Activated T-helper 9 cell treated with anti-CD3 and anti-CD28 coated beads, Interleukin-2, amount 50 U/mL, for 16 hours (primary cell): ENCODE results near the gene NQO1.
"Not testable (repeated sequence)": the region's sequence is repeated elsewhere in the genome, so short reads cannot be mapped to it uniquely, and the experiment has no call there.

ENCODE experiments used
- DNase-seq: peaks from one replicate; pipeline ENCODE4 v3.0.0-alpha.2; 2020; ENCODE audit warnings: low read depth

NQO1 gene

DNA sequence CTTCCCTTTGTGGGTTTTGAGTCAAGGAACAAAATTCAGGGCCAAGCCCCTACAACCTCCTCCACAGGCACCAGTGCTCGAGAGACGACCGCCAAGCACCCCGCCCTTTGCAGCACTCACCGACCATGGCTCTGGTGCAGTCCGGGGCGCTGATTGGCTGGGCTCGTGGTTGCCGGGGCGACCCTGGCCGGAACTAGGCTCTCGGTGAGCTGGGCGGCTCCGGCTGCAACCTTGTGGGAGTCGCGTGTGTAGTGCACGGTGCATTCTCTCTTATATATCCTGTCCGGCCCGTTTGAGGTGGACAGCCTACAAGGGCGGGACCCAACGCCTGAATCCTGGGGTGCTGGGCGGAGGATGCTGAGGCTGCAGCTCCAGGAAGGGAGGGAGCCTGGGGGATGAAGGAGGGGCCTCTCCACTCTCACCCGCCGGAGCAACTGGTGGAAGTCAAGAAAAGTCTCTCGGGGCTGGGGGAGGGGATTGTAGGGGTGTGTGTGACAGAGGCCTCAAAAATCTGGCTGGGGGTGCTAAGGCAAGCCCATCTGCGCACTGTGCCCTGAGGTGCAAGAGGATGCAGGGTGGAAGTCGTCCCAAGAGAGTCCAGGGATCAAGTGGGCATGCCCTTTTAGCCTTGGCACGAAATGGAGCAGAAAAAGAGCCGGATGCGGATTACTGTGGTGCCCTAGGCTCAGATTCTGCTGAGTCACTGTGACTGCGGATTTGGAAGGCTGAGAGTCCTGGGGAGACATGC, at the start of gene NQO1:
TSS of gene NQO1 (minus strand) at position 248 of the 748 bp plus-strand sequence. CDS start at position 127, 121 bp downstream.
- DNase-seq, result peak; percentile 78

GRCh38 chr16:69775563-69775962, 49.2 kb upstream of the NQO1 start:
- DNase-seq, result no peak

DNA sequence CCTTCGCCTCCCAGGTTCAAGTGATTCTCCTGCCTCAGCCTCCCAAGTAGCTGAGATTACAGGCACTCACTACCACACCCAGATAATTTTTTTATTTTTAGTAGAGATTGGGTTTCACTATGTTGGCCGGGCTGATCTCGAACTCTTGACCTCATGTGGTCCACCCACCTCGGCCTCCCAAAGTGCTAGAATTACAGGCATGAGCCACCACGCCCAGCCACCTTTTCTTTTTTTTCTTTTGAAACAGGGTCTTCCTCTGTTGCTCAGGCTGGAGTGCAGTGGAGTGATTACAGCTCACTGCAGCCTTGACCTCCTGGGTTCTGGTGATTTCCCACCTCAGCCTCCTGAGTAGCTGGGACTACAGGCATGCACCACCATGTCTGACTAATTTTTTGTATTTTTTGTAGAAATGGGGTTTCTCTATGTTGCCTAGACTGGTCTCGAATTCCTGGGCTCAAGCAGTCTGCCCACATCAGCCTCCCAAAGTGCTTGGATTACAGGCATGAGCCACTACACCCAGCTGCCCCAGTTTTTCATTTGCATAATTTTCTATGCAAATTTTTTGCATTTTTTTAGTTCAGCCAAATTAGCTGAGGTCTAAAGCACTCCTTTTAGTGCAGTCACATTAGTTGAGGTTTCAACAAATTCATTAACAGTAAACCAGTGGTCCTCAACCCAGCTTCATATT, 47.0 kb upstream of the NQO1 start:
- no peak for DNase-seq

- DNase-seq, result no peak
These were observed 45.2 kb upstream of the NQO1 start for GRCh38 chr16:69771651-69771967.

- DNase-seq, result no peak
These were observed 43.0 kb upstream of the NQO1 start for GRCh38 chr16:69769404-69769803.

DNA sequence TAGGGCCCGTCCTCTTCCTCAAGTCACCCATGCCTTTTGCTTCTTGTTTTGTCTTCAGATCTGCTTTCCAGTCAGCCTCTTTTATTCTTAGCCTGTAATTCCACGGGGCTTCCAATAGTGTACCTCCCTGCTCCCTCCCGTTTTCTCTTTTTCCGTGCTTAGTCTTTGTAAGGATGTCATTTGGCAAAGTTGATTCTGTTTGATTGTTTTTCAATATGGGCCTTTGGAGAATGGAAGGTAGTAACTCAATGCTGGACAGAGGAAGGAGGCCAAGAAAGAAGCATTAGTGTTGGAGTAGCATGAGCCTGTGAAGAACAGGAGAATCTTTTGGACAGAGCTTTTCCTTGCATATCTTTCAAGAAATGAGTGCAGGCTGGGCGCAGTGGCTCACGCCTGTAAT, 42.3 kb upstream of the NQO1 start:
- no peak for DNase-seq

- no peak for DNase-seq
These were observed 41.3 kb upstream of the NQO1 start for GRCh38 chr16:69767459-69768229.

DNA sequence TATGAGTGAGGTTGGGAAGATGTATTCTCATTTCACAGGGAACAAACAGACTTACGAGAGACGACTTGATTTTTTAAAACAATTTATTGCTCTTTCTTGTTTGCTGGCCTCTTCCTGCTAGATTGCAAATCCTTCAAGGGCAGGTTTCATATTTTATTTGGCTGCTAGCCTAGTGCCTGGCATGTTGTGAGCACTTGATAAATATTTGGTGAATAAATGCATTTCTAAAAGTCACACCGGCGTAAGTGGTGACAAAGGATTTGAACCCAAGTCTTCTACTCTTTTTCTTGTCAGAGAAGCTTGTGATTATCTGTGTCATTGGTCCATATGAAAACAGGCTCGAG, 37.2 kb upstream of the NQO1 start:
- no peak for DNase-seq

DNA sequence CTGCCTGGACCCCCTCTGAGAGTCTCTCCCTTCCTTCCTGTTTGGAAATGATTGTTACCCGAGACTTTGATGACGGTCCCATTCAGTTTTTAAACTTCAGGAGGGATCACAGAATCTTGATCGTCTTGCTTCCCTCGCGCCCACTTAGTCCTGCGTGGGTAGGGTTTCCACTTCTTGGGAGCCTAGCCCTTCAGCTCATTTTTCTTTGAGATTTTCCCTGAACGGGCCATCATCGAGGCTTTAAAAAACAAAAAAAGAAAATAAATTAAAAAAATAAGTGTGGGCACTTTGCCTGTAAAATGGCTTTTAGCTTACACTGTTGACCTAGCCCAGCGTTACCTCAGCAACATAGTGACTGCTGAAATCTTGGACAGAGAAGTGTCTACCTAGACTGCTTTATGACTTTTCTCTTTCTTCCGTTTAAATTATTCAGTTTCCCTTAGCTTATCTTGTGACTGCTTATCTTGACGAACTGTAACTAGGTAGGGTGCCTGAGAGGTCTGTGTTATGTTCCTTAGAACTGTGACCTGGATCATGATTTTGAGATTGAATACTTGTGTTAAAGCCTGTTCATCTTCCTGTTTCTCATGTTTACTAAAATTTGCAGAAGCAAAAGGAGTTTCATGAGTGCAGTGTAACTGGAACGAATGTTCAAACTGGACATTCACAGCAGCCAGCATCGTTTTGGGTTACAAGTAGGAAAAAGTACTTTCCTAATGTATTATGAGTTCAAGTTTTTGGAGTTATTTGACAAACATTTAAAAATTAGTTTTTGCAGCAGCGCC, 36.6 kb upstream of the NQO1 start:
- no peak for DNase-seq

DNA sequence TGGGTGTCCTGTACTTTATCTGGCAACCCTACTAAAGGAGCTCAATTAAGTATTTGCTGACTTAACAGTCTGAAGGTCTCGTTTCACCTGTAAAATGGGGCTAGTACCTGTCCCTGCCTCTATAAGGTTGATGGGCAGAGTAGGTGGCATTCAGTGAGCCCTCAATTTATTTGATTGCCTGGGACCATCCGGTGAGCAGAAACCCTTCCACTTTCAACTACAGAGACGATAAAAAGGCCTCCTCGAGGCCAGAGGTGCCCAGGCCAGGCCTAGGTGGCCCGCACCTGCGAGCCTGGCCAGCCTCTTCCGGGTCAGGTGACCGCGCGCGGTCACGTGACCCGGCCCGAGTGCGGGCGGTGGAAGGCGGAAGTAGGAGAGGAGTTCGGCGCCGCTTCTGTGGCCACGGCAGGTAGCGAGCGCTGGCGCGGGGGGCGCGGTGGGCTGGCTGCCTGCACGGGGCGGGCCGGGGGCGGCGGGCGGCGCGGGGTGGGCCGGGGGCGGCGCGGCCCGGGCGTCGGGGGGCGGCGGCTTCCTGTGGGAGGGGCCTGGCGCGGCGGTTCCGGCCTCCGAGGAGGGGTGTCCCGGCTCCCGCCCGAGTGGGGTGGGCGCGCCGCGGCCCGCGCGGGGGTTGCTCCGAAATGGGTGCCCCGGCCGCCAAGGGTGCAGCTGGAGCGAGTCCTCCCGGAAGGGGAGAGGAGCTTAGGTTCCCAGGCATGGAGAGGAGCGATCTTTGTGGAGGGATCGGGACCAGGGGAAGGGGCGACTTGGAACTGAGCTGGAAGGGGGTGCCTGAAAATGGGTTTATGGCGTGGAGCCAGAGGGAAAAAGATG, 35.8 kb upstream of the NQO1 start, which contains the start of gene WWP2:
TSS of gene WWP2 (plus strand) at position 350 of the 831 bp plus-strand sequence. CDS start 24,679 bp downstream, outside the sequence.
- peak; percentile 72 for DNase-seq

DNA sequence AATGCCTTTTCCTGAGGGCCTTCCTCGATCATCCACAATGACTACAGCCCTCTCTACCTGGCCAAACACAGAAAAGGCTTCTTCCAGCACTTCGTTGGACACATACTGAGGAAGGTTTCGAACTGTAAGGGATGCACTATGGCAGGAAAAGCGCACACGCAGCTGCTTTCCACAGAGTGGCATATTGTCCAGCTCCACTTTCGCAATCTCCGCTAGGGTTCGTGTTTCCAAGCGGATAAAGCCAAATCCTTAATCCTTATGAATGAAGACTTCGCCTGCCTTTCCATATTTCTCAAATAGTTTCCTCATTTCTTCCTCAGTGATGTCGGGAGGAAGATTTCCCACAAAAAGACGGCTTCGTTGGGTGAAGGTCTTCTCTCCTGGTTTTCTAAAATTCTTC, 31.0 kb upstream of the NQO1 start:
- not testable (repeated sequence) for DNase-seq

DNA sequence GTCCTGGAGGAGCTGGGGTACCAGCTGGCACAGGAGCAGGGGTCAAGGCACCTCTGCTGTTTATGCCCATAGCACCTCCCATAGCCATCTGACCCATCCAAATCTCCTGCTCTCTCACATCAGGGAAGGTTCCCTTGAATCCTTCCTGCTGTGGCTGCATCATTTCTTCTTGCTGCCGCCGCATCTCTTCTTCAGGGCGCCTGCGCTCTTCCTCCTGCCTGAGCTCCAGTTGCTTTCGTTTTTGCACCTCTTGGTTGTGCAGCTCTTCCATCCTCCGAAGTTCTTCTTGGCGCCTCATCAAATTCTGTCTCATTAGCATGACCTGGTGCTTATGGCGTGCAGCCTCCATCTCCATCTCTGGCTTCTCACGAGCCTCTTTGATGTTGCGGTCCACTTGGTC, 30.3 kb upstream of the NQO1 start:
- DNase-seq, result no peak

GRCh38 chr16:69754469-69755310, 28.3 kb upstream of the NQO1 start, which contains the start of gene NOB1:
NOB1 (minus strand) TSS chr16:69754926; CDS start chr16:69754910, 16 bp downstream.
- DNase-seq, result peak; percentile 97

GRCh38 chr16:69754143-69754468, 27.7 kb upstream of the NQO1 start:
- DNase-seq, result no peak

DNA sequence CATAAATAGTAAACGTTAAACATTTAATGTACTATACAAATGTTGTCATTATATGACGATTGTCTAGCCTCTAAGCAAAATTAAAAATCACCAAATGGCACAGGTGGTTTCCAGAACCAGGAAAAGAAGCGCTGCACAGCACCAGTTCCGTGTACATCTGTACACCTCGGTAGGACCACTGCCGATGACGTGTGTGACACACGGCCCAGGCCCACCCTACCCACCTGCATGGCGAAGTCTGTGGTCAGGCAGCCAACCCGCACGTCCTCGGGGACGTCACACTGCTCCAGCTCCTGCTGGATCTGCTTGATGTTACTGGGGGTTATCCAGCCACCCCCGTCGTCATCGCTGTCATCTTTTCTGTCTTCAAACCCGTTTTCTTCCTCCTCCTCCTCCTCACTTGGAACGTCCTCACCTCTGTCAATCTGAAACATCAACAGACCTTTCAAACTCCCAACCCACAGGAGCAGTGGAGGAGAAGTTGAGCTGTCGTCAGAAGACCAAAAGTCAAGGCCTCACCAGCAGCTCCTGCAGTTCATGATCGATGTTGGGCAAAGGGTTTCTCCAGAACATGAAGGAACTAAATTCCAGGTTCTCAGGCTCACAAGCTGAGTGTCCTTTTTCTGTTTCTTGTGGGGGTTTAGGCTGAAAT, 22.5 kb upstream of the NQO1 start:
- no peak for DNase-seq

- no peak for DNase-seq
These were observed 20.8 kb upstream of the NQO1 start for GRCh38 chr16:69747115-69747514.

DNA sequence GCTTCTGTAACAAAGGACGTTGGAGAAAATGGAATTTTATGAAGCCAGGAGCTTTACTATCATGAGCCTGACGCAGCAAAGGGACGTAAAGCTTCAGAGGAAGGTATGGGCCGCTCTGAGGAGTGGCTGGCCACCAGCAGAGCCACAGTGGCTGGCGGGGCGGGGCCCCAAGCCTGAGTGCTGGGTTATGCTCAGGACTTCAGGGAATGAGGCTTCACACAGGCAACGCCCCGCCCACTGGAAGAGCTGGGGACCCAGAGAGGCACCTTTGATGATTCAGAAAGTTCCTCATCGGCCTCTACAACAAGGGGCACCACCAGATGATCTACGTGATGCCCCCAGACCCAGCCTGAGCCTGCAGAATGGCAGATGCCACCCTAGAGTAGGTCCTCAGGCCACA, 19.6 kb upstream of the NQO1 start:
- no peak for DNase-seq

DNA sequence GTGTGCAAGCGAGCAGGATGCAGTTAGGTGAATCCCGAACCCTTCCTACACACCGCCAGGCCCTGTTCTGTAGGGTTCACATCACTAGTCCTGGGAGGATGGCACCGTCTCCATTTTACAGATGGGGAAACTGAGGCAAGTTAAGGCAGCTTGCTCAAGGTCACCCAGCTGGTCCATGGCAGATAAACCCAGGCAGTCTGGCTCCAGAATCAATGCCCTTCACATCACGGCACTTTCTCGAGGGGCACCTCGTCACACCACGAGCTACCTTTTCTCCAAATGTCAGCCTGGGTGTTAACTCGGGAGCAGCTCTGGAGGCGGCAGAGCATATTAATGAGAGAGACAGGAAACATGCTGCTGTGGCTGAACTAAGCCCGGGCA, 18.9 kb upstream of the NQO1 start:
- DNase-seq, result no peak

- no peak for DNase-seq
These were observed 18.2 kb upstream of the NQO1 start for GRCh38 chr16:69744363-69745231.
